Dendritic cell treated with granulocyte-macrophage colony-stimulating factor and Interleukin-4, amounts not matched to agents 40 ng/mL and 50 ng/mL, for 4 days (primary cell): ENCODE measurements around the gene SMG6.
A peak's percentile ranks its signal among the peaks of the same experiment; 100 is the strongest.

Source experiments
- H3K27ac Mint-ChIP-seq: one replicate; pipeline ENCODE4 v1.8.0; 2022; ENCODE audit warnings: mild to moderate bottlenecking, mixed read lengths
- H3K27me3 Mint-ChIP-seq: one replicate; pipeline ENCODE4 v1.8.0; 2022; ENCODE audit warnings: mild to moderate bottlenecking, mixed read lengths
- H3K36me3 Mint-ChIP-seq: one replicate; pipeline ENCODE4 v1.8.0; 2022; ENCODE audit warnings: low read depth, mixed read lengths
- H3K4me1 Mint-ChIP-seq: one replicate; pipeline ENCODE4 v1.8.0; 2022; ENCODE audit warnings: low read depth, mixed read lengths
- H3K4me3 Mint-ChIP-seq: one replicate; pipeline ENCODE4 v1.8.0; 2022; ENCODE audit warnings: mild to moderate bottlenecking, moderate library complexity, mixed read lengths
- H3K9me3 Mint-ChIP-seq: one replicate; pipeline ENCODE4 v1.8.0; 2022; ENCODE audit warnings: mixed read lengths
- intact Hi-C: fragments of 100-400 bp; cut with micrococcal nuclease; formaldehyde crosslinking; loops from one replicate; pipeline ENCODE4 v1.15.0; 2022

SMG6 gene

DNA sequence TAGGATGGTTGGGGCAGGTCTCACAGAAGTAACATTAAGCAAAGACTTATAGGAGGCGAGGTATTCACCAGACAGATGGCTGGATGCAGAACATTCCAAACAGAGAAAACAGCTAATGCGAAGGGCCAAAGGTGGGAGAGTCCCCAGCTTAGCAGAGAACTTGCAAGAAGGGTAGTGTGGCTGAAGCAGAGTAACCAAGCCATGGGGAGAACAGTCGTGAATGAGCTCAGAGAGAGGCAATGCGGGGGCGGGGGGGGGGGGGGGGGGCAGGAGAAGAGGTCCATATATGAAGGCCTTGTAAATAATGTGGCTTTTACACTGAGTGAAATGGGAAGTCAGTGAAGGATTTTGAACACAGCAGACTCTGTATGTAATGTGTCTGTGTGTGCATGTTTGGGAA is 81.3 kb downstream of the SMG6 start:
- Mint-ChIP-seq H3K27me3 (no peaks in the 10 kb centered on the region), H3K36me3 (peaks cover 56% of the 10 kb centered on the region), H3K4me1 (peaks cover 11% of the 10 kb centered on the region), H3K27ac (no peak overlapping the region), H3K4me3 (no peak overlapping the region), H3K9me3 (no peaks in the 10 kb centered on the region)
- intact Hi-C loops, result no loop called here

GRCh38 chr17:2218426-2218825 is 85.2 kb downstream of the SMG6 start:
- Mint-ChIP-seq H3K36me3 (peaks cover 33% of the 10 kb centered on the region), H3K27me3 (no peaks in the 10 kb centered on the region), H3K4me1 (peaks cover 40% of the 10 kb centered on the region), H3K27ac (no peak overlapping the region), H3K4me3 (no peak overlapping the region), H3K9me3 (no peaks in the 10 kb centered on the region)
- intact Hi-C loops, result no loop called here

GRCh38 chr17:2215616-2216364 is 87.8 kb downstream of the SMG6 start:
- intact Hi-C loops, result no loop called here
- Mint-ChIP-seq H3K36me3 (peaks cover 24% of the 10 kb centered on the region), H3K4me3 (peak overlapping the region; percentile 69), H3K27ac (peak overlapping the region; percentile 92), H3K4me1 (peaks cover 43% of the 10 kb centered on the region), H3K9me3 (no peaks in the 10 kb centered on the region), H3K27me3 (no peaks in the 10 kb centered on the region)

DNA sequence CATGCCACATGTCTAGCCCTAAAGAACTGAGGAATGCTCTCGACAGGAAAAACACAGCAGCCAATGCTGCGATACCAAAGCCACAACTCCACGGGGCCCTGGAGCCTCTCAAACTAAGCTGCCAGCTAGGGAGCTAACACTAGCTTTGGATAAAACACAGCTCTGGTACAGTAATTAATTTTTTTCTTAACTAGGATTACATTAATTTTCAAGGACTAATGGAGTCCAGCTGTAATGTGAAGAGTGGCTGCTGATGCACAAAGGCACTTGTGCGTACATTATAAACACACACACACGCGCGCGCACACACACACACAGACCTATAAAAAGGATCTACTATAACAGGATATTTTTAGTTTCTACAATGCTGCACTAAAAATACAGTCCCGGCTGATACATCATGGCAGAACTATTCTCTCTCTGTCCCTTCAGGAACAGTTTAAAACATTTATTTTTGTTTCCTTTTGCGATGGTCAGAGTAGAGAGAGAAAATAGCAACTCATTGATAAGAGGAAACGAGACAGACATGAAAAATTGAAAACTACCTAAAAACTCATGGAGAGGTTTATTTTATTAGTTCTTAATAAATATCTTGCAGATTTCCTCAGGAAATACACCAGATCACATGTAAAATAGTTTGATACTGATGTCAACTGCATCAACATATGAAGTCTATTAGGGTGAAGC is 88.5 kb downstream of the SMG6 start:
- intact Hi-C loops, result no loop called here
- peak overlapping the region; percentile 69 for H3K4me3 Mint-ChIP-seq
- peaks cover 43% of the 10 kb centered on the region for H3K4me1 Mint-ChIP-seq
- peak overlapping the region; percentile 92 for H3K27ac Mint-ChIP-seq
- H3K27me3 Mint-ChIP-seq, result no peaks in the 10 kb centered on the region
- H3K9me3 Mint-ChIP-seq, result no peaks in the 10 kb centered on the region
- peaks cover 31% of the 10 kb centered on the region for H3K36me3 Mint-ChIP-seq

GRCh38 chr17:2214047-2214928 is 89.3 kb downstream of the SMG6 start:
- Mint-ChIP-seq H3K4me1 (peaks cover 43% of the 10 kb centered on the region), H3K27ac (peak overlapping the region; percentile 92), H3K27me3 (no peaks in the 10 kb centered on the region), H3K4me3 (peak overlapping the region; percentile 54), H3K9me3 (no peaks in the 10 kb centered on the region), H3K36me3 (peaks cover 31% of the 10 kb centered on the region)
- intact Hi-C loops, result no loop called here

GRCh38 chr17:2213291-2213960 is 90.2 kb downstream of the SMG6 start:
- no peaks in the 10 kb centered on the region for H3K9me3 Mint-ChIP-seq
- H3K27ac Mint-ChIP-seq, result peak overlapping the region; percentile 92
- H3K36me3 Mint-ChIP-seq, result peaks cover 29% of the 10 kb centered on the region
- intact Hi-C loops, result no loop called here
- H3K4me1 Mint-ChIP-seq, result peaks cover 43% of the 10 kb centered on the region
- no peaks in the 10 kb centered on the region for H3K27me3 Mint-ChIP-seq
- H3K4me3 Mint-ChIP-seq, result peak overlapping the region; percentile 54

GRCh38 chr17:2212400-2212981 is 91.1 kb downstream of the SMG6 start:
- H3K4me1 Mint-ChIP-seq, result peaks cover 43% of the 10 kb centered on the region
- intact Hi-C loops, result no loop called here
- H3K36me3 Mint-ChIP-seq, result peaks cover 29% of the 10 kb centered on the region
- peak overlapping the region; percentile 92 for H3K27ac Mint-ChIP-seq
- no peaks in the 10 kb centered on the region for H3K27me3 Mint-ChIP-seq
- no peaks in the 10 kb centered on the region for H3K9me3 Mint-ChIP-seq
- H3K4me3 Mint-ChIP-seq, result no peak overlapping the region

DNA sequence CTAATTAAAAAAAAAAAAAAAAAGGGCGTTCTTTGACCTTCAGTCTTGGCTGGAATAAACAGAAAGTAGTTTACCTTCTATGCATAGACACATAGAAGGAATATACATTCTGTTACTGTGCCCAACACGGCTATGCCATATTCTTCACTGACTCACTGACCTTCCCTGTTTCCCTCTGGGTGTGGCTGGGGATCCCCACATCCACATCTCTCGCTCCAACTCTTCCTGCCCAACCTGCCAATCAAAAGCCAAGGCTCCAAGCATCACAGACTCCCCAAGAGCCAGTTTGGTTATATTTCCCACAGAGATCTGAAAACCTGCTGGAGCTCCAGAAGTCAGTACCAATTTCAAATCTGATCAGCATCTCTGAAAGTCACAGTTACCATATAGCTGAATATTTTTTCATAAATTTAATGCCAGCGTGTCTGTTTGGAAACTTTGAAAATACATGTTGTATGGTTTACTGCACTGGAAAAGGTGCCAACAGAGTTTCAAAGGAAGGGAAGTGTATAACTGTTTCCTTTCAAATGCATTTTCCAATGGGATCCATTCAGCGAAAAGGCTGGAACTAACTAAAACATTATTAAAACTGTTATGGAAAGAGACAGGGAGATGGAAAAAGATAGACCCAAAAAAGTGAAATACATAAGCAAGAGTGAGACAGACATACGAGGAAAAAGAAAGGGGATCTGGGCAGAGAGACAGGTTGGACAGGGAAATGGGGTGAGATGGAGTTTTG is 91.8 kb downstream of the SMG6 start:
- intact Hi-C loops, result no loop called here
- Mint-ChIP-seq H3K9me3 (no peaks in the 10 kb centered on the region), H3K4me1 (peaks cover 43% of the 10 kb centered on the region), H3K27ac (no peak overlapping the region), H3K4me3 (no peak overlapping the region), H3K27me3 (no peaks in the 10 kb centered on the region), H3K36me3 (peaks cover 29% of the 10 kb centered on the region)

DNA sequence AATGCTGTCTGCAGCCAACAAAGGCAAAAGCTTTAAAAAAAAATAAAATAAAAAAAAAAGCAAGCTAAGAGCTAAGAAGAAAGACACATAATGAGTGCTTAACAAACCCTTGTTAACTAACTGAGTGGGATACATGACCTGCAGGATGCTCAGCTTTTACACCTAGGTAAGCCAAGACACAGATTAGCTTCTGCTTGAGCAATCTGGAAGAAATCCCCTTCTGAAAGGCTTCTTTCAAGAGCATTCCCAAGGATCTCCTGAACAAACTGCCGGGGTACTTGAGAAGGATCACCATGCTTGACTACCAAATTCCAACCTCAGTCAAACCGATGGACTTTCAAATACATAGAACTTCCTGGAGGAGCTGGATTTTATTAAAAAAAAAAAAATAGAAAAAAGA is 92.9 kb downstream of the SMG6 start:
- Mint-ChIP-seq H3K9me3 (no peaks in the 10 kb centered on the region), H3K27me3 (no peaks in the 10 kb centered on the region), H3K36me3 (peaks cover 29% of the 10 kb centered on the region), H3K27ac (no peak overlapping the region), H3K4me1 (peaks cover 37% of the 10 kb centered on the region), H3K4me3 (no peak overlapping the region)
- intact Hi-C loops, result no loop called here

GRCh38 chr17:2207815-2208515 is 95.6 kb downstream of the SMG6 start:
- H3K4me3 Mint-ChIP-seq, result no peak overlapping the region
- intact Hi-C loops, result no loop called here
- peaks cover 10% of the 10 kb centered on the region for H3K4me1 Mint-ChIP-seq
- no peaks in the 10 kb centered on the region for H3K9me3 Mint-ChIP-seq
- H3K27ac Mint-ChIP-seq, result no peak overlapping the region
- no peaks in the 10 kb centered on the region for H3K27me3 Mint-ChIP-seq
- peaks cover 29% of the 10 kb centered on the region for H3K36me3 Mint-ChIP-seq

GRCh38 chr17:2204393-2204792 is 99.2 kb downstream of the SMG6 start:
- H3K27me3 Mint-ChIP-seq, result no peaks in the 10 kb centered on the region
- H3K27ac Mint-ChIP-seq, result no peak overlapping the region
- H3K4me1 Mint-ChIP-seq, result no peaks in the 10 kb centered on the region
- H3K36me3 Mint-ChIP-seq, result peaks cover 21% of the 10 kb centered on the region
- no peak overlapping the region for H3K4me3 Mint-ChIP-seq
- intact Hi-C loops, result no loop called here
- H3K9me3 Mint-ChIP-seq, result no peaks in the 10 kb centered on the region

DNA sequence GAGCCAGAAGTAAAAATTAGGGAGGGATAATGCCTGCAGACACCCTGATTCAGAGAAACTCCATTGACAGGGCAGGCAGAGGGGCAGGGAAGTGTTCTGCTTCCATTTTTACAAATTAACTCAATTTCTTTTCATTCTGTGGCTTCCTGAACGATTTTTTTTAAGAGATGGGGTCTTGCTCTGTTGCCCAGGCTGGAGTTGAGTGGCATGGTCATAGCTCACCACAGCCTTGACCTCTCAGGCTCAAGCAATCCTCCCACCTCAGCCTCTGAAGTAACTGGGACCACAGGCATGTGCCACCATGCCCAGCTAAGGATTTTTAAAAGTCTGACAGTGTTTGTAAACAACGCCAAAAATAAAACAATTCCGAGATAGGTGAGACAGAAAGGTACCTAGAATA is 99.8 kb downstream of the SMG6 start:
- Mint-ChIP-seq H3K4me1 (no peaks in the 10 kb centered on the region), H3K27me3 (no peaks in the 10 kb centered on the region), H3K27ac (no peak overlapping the region), H3K9me3 (no peaks in the 10 kb centered on the region), H3K4me3 (no peak overlapping the region), H3K36me3 (peaks cover 19% of the 10 kb centered on the region)
- intact Hi-C loops, result no loop called here
